ENCODE results near the gene SCN1A.
A peak's percentile ranks its signal among the peaks of the same experiment; 100 is the strongest.
"Not testable (repeated sequence)": the region's sequence is repeated elsewhere in the genome, so short reads cannot be mapped to it uniquely, and the experiment has no call there.

SCN1A gene

DNA sequence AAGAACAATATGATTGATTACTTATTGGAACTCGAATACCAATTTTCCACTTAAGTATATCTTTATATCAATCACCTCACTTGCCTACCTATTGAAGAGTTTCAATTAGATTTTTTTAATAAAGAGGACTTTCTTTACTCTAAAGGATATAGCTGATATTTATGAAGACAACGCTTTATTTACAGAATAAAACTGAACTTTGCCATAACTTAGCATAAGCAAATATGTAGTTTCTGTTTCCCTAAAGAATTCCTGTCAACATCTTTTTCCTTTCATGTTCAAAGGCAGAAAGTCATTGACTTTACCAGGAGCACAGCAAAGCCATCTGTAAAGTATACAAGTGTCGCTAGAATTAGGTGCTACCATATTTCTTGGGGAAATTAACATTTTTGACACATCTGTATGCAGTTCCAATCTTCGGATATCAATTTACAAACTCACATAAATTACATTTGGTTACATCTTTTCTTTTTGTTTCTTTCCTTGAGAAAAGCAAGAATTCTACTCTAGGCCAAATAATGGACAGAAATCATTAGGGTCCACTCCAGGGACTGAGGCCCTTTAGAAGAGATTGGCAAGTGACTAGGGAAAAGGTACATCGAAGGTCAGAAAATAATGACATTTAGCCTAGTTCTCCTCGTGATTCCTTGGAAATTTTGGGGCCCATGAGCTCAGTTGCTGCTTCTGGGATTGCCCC is 7.5 kb upstream of the SCN1A start:
- DNase-seq, result no peak

DNA sequence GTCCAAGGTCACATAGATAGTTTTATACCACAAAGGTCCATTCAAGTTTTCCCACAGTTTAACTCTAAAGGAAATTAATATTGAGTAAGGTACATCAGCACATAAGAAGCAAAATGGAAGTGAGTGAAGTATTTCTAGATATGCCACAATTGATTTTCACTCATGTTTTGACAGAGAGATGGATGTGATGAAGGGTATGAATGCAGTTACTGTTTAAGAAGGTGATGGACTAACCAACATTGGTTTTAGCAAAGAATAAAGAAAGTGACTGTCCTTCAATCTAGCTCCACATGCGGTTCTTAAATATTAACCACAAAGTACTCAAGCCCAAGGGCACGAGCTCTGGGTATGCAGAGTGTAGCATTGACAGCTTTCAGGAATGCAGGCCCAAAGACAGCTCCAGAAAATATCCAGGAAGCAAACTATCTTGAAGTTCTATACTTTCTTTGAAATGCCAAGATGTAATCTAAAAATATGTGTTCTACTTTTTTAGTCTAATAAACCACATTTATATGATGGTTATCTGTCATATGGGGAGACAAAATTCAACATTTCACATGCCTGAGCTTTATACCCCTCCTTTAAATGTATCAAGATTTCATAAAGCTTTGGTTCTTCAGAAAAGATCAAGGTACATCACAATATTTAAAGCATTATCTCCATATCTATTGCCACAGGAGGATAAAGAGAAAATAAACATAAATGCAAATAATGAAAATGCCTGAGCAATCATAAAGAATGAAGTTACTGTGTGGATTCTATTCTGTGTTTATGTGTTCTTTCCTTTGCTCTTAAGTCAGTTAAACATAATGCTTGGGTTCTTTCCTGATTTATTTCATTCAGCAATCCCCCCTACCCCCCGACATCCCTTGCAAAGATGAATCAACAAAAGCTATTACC is 6.7 kb upstream of the SCN1A start:
- DNase-seq, result no peak

DNA sequence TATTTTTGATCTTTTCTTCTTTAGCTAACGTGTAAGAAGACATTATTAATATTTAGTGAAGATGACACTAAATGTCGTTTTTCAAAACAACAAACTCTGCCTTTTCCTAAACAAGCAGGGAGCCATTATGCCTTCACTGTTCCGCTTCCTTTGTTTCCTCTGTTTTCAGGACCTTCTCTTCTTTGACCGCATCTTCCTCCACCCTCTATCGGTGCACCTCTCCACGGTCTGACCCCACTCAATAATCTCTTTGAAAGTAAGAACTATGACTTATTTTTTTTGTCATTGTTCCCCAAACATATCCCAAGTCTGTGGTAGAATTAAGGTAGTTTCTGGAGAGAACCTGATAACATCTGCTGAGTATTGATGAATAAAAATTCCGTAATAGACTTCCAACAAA is 5.8 kb upstream of the SCN1A start:
- no peak for DNase-seq

DNA sequence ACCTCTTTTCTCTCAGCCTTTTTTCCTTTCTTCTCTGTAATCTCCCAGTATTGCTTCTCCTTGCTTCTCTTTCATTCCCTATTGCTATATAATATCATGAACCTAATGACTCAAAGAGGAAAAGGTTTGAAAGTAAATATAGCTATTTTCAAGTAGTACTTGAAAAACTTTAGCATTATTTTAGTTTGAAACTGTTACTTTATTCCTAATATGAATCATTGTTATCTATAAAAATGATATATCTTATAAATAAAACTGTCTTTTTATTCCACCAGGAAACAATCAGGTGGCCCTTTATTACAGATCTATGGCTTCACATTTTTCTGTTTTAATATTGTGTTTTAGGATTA is 311 bp upstream of the SCN1A start:
- DNase-seq, result no peak

DNA sequence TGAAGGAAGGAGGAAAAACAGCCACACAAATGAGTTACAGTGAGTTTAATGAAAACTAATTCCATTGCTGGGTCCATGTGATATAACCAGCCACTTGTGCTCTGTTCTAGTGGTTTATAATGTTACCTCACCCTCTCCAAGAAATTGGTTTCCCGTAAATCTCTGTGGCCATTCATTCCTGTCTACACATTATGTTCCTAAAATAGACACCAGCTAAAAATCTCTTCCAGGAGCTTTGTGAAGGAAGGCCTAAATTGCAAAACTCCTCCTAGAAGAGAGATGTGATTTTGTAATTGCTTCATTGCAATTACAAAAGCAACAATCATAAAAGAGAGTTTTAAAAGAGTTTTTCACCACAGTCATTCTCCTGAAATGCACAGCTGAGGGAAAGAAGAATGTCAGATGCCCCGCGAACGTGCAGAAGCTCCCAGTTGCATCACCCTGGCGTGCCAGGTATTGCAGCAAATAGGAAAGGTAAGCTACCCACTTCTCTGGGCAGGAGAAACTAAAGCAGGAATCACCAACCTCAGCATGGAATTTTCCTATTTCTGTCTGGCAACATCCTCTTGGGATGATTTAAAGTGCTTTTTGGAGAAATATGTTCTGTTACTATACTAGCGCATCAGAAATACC is 1.7 kb downstream of the SCN1A start:
- no peak for DNase-seq

DNA sequence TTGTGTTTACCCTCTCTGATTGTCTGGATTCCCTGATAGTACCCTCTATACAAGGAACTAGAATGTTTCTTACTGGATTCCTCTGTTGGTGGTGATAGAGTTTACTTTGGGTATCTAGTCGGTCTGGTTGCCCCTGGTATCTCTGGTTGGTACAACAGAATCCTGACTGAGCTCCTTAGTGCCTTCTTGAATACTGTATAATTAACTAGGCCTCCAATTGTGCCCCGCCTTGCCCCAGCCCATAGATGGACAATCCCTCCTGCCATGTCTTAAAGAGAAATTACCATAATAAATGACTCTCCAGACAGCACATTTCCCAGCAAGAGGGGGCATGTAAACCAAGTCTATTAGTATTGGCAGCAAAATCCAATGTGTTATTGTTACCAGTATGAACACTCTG is 2.3 kb downstream of the SCN1A start:
- DNase-seq, result no peak

DNA sequence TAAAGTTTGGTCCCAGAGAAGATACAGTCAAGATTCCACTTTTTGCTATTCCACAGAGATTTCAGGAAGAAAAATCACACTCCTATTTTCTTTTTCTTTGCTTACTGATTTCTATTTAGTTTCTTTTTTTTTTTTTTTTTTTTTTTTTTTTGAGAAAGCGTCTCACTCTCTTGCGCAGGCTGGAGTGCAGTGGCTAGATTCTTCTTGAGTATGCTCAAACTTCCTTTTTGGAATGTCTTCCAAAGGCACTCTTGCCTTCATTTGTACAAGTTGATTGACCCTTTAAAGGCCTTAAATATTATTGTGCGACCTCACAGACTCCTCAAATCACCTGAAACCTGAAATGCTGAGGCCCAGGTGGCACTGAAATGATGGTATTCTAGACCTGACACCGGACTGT is 9.6 kb downstream of the SCN1A start:
- no peak for DNase-seq

DNA sequence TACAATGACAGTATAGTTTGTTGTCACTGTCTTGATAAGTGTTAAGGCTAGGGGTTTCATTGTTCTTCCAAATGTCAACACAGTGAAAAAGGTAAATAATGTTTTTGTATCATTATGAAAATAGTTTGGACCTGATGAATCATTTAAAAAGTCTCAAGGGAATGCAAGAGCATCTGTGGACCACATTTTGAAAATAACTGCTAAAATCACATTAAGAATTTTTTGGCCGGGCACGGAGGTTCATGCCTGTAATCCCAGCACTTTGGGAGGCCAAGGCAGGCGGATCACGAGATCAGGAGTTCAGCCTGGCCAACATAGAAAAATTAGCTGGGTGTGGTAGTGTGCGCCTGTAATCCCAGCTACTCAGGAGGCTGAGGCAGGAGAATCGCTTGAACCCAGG is 10.3 kb downstream of the SCN1A start:
- no peak for DNase-seq

DNA sequence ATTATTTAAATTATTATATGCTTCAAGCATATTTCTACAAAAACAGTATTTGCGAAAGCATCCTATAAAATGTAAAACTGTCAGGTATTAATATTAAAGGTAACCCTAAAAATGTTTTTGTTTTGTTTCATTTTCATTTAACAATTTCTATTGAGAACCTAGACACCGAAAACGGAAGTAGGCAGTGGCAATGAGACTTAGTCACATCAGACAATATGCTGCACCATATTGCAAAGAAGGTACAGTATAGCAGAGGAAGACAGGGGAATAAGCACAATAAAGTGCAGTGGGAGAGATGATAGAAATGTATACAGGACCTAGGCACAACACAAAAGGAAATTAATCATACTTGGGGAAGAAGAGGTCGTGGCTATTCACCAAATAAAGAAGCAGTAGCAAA is 12.2 kb downstream of the SCN1A start:
- no peak for DNase-seq

DNA sequence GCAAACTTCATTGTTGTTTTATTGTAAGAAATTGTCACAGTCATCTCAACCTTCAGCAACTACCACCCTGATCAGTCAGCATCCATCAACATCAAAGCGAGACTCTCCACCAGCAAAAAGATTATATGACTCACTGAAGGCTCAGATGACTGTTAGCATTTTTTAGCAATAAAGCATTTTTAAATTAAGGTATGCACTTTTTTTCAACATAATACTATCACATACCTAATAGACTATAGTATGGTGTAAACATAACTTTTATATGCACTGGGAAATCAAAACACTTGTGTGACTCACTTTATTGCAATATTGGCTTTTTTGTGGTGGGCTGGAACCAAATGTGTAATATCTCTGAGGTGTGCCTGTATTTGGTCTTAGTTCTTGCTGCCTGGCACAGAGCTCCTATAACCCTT is 15.6 kb downstream of the SCN1A start:
- DNase-seq, result no peak

DNA sequence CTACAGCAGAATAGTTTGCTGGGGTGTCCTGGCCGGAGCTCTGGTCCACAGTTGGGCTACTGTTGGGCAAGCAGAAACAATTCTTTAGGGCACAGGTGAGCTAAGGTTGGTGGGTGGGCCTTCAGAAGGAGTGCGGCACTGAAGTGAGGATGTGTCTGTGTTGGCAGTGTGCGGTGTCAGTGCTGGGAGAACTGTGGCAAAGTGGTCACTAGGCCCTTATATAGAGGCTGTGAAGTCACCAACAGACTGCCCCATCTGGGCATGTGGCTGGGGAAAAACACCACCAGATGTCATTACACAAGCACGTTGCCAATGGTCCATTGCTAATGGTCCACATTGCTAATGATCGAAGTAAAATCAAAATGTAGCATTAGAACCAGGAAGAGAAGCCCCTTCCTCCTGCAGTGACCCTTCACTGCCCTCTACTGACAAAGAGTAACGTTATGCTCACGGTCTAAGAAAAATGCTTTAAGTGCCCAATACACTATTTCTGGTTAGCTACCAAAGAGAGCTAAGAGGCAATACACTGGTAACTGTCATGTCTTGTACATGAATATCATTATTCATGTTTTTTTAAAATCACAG is 21.3 kb downstream of the SCN1A start:
- no peak for DNase-seq

DNA sequence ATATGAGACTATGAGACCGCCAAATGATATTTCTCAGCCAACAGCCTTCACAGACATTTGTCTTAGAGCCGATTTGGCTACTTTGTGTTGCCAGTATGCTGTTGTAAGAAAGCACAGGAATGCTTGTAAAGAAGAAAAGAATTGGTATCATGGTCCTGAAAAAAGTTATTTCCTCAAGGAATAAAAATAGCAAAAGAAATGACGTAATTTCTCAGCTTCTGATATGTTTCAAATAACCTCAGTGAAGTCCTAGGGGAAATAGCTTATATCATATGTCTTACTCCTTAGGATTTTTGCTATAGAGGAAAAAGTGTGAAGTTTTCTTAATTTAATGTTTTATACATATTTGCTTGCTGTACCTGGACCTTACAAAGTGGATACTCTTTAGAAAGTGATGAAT is 23.0 kb downstream of the SCN1A start:
- no peak for DNase-seq

DNA sequence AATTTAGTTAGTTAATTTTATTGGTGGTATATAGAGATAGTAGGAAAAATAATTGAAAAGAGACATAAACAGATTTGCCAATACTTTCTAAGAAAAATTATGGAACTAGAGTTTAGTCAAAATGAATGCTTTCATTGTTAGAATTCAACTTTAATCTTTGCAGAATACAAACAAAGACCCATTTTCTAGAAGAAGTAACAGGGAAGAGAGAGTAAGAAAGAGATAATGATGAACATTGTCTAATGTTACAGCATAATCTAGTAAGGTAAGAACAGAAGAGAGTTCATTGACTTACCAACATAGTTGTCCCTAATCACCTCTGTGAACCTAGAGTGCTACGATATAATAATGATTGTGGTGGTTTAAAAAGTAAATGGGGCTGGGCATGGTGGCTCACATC is 23.7 kb downstream of the SCN1A start:
- DNase-seq, result no peak

DNA sequence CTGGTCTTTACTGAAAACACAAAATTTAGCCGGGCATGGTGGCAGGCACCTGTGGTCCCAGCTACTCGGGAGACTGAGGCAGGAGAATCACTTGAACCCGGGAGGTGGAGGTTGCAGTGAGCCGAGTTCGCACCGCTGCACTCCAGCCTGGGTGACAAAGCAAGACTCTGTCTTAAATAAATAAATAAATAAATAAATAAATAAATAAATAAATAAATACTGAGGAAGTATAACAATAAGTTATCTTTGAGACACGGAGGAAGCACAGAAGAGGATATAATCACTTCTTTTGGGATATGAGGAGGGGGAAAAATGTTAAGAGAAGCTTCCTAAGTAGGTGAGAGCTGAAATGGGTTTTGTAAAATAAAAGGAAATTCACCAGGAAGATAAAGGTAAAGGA is 24.5 kb downstream of the SCN1A start:
- DNase-seq, result not testable (repeated sequence)

DNA sequence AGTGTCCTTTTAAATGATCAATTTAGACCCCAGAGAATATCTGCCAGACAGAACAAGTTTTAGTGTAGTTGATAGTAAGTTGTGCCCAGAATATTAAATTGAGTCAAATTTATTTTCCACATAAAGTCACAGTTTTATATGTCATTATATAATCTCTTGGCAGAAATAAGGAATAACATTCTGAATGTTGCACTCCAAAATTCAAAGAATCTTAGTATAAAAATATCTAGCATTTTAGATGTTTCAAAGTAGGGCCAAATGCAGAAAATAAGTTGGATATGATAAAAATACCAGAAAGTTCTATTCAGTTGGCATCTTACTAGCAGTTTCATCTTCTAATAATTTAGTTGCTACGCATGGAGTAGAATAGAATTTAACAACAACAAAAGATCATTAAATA is 33.5 kb downstream of the SCN1A start:
- DNase-seq, result no peak

DNA sequence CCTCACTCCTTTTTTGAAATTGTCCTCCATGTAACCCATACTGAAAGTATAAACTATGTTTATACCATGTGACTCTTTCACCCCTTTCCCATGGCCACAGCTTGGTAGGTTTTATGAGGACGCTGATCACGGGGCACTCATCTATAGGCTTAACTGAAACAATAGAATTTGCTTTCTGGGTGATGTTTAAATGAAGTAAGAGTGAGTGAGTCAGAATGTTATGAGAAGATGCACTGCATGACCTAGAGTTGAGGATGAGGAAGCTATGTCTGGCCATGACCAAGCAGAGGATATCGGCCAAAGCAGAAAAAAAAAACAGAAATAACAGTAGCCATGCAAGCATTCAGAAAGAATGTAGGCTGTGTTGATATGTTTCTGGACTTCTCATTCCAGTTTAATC is 34.9 kb downstream of the SCN1A start:
- peak in 1 of 2 donors; percentile 29 for DNase-seq

DNA sequence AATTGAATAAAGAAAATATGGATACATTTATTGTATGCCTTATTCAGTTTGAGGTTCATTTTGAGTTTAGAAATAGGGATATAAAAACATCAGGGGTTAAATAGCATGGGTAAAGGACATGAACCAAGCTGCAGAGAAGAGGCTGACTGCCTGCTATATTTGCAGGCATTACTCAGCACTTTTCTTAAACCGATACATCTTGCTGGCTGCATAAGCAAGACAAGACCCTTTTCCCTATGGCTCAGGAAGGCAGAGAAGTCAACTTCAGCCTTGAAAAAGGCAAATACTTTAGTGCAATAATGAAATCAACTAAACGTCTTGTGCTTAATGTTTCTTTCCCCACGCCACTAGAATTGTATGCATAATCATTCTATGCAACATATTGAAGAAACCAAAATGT is 36.4 kb downstream of the SCN1A start:
- DNase-seq, result no peak

DNA sequence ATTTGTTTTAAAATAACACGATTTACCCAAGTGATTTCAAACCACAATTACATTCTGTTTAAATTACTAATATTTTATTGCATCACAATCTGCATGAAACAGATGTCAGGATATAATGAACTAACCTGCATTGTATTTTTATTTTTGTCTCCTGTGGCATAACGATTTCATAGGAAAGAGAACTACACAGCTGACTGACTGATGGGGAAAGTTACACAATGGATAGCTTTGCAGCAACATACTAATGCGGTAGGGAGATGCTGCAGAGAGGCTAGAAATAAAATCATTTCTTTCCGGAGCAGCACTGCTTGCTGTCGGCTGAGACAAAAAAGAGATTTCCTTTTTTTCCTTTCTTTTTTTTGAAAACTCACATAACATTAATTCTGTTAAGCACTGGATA is 36.9 kb downstream of the SCN1A start:
- DNase-seq, result no peak

DNA sequence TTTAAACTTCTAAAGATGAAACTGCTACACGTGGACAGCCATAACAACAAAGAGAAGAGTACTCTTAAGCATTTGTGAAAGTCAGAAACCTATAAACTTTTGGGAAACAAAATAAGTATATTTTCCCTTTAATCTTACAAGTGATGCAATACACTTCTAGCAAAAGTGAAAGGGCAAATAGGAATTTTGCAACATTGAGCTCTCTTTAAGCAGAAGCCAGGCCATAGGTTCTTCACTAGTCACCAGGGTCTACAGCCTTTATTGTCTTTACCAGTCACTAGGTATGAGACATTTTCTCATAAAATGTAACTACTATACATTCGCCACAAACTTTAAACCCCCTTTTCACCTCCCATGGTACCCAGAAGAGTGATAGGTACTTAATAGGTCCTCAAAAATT is 37.5 kb downstream of the SCN1A start:
- no peak for DNase-seq

DNA sequence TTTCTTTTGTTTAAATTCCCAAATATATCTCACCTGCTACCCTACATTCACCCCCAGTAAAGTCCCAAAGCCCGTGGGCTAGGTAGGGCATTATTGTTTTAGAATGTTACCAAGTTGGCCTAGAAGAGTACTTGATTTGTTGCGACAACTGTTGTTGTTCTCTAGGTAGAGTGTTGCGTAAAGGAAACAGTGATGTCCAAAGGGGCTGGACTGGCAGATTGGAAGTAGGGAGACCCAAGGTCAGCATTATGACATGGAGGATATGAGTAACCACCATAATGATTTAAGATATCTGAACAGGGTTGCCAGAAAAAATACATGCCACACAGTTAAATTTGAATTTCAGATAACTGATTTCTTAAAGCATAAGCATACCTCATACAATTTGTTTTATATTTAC is 39.2 kb downstream of the SCN1A start:
- DNase-seq, result no peak

DNA sequence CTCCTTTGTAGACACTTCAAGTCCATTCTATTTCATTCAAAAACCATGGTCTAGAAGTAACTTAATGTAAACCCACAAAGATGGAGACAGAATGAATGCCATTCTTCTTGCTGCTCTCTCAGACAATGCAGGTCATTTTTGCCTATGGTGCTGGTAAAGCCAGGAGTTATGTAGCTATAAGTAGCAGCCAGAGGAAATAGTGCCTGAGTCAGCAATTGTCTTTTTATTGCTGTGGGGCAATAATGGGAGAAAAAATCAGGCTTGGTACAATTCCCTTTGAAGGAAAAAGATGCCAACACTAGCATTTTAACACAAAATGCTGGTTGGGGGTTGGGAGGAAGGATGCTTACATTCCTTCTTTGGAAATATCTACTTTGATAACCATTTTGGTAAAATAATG is 43.5 kb downstream of the SCN1A start:
- no peak for DNase-seq

DNA sequence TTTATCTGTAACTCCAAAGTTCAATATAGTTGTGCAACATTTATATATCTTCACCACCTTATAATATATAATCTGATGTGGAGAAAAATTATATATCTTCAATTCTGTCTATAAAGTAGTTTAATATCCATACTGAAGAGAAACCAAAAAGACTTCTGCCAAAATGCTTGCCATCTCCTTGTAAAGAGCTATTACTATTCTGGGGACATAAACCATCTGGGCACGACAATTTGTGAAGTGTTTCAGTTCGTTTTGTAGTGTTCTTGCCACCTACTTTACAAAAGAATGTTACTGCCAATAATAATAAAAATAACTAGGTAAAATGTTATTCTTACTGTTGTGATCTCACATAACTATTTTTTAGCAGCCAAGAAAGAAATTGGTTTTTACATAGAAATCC is 45.1 kb downstream of the SCN1A start:
- no peak for DNase-seq

DNA sequence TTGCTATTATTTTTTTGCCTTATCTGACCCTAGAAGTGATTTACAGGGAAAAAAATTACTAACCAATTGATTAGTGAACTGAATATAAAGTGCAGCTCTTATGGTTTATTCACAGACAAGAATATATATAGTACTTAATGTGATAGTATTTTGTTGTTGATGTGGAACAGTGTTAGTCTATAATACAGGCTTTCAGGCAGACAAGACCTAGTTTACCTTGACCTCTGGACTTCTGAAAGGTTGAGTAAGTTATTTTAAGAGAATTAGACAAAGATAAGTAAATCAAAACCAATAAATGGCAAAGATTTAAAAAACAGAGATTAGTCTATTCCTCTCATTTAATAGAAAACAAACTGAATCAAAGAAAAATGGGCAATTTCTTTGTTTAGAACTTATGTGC is 46.0 kb downstream of the SCN1A start:
- DNase-seq, result no peak

DNA sequence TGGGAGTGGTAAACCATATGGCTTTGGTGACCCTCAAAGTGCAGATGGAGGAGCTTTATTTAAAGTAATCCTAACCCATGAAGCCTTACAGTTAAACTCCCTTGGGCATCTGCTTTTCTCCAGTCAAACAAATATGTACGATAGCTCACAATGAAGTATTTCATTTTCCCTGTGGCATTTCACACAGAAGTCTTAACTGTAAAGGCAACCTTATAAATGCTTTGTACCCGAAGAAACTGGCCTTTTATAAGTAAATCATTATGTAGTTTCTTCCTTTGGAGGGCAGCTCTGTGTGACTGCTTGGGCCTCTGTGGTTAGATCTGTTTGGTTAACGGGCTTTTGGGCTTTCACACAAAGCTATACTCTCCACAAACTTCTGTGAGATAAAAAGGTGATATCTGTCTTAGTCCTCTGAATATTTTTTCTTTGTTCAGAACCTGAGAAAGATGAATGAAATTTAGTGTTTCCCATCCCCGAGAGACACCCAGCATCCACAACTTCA is 46.6 kb downstream of the SCN1A start:
- DNase-seq, result no peak

Data from CD4-positive, alpha-beta T cell treated with Interleukin-4 for 1 hour (primary cell).